HG03457 (cell line): ENCODE data around the gene ARHGEF7.
"Not testable (repeated sequence)": the region's sequence is repeated elsewhere in the genome, so short reads cannot be mapped to it uniquely, and the experiment has no call there.

Source experiments
- ATAC-seq: cut with Tn5 transposase; IDR thresholded peaks from one replicate; pipeline ENCODE4 v1.9.1; 2021; ENCODE audit warnings: moderate number of reproducible peaks; ENCODE audit not compliant: unreplicated experiment

The ARHGEF7 gene

GRCh38 chr13:111245576-111246384 is 130.7 kb downstream of the ARHGEF7 start:
- ATAC-seq: no peak

GRCh38 chr13:111247552-111247951 is 132.4 kb downstream of the ARHGEF7 start:
- no peak for ATAC-seq

GRCh38 chr13:111248822-111249221 is 133.7 kb downstream of the ARHGEF7 start:
- no peak for ATAC-seq

- ATAC-seq: no peak
Observed at GRCh38 chr13:111249637-111250360, 134.7 kb downstream of the ARHGEF7 start.

- no peak for ATAC-seq
Observed at GRCh38 chr13:111251646-111252445, 136.7 kb downstream of the ARHGEF7 start.

- no peak for ATAC-seq
Observed at GRCh38 chr13:111252446-111253364, 137.6 kb downstream of the ARHGEF7 start.

GRCh38 chr13:111253365-111253872 is 138.3 kb downstream of the ARHGEF7 start:
- ATAC-seq: no peak

- ATAC-seq: no peak
Observed at GRCh38 chr13:111255228-111255790, 140.2 kb downstream of the ARHGEF7 start.

GRCh38 chr13:111256458-111256857 is 141.3 kb downstream of the ARHGEF7 start:
- no peak for ATAC-seq

GRCh38 chr13:111256946-111257345 is 141.8 kb downstream of the ARHGEF7 start:
- no peak for ATAC-seq

- not testable (repeated sequence) for ATAC-seq
Observed at GRCh38 chr13:111257899-111258298, 142.8 kb downstream of the ARHGEF7 start.

GRCh38 chr13:111258637-111259036 is 143.5 kb downstream of the ARHGEF7 start:
- no peak for ATAC-seq

GRCh38 chr13:111259058-111259457 is 143.9 kb downstream of the ARHGEF7 start:
- no peak for ATAC-seq

GRCh38 chr13:111261326-111261725 is 146.2 kb downstream of the ARHGEF7 start:
- no peak for ATAC-seq

GRCh38 chr13:111262281-111262680 is 147.2 kb downstream of the ARHGEF7 start:
- ATAC-seq: no peak

- ATAC-seq: no peak
Observed at GRCh38 chr13:111262715-111263114, 147.6 kb downstream of the ARHGEF7 start.

GRCh38 chr13:111263566-111263965 is 148.5 kb downstream of the ARHGEF7 start:
- ATAC-seq: no peak

- ATAC-seq: no peak
Observed at GRCh38 chr13:111265006-111265700, 150.0 kb downstream of the ARHGEF7 start.

GRCh38 chr13:111265701-111266035 is 150.6 kb downstream of the ARHGEF7 start:
- no peak for ATAC-seq
